ENCODE measurements around the gene FRYL. TPM values are rescaled to one million over a fixed set of nuclear protein-coding genes. Genes with fewer than 3 reads are reported as not detected.

FRYL gene
- total RNA-seq, 1 experiment from 2014 or later = 43.1 TPM

- ChIA-PET CTCF (no interaction called here), POLR2A (ENCODE audit: low non-redundant PET) (no interaction called here)
- BruUV-seq (replicated peaks) = no TSS peak
- no peak for TF ChIP-seq CTCF (conservative IDR thresholded peaks at IDR 0.05; ENCODE audit: low read depth, low read length)
- no peak for TF ChIP-seq EZH2 (IDR thresholded peaks at IDR 0.05; ENCODE audit: borderline replicate concordance, low read depth, low read length, poor library complexity, severe bottlenecking)
- H3K9me3 ChIP-seq (ENCODE audit: low read depth, low read length, poor library complexity, severe bottlenecking) = no peaks in the 10 kb centered on the region
- peaks cover 4% of the 10 kb centered on the region for H3K4me1 ChIP-seq (ENCODE audit: insufficient read depth, low read length, poor library complexity, severe bottlenecking)
- DNase-seq (ENCODE audit: low spot score) = no peak
- H3K27me3 ChIP-seq (replicated peaks; ENCODE audit: insufficient read depth, low read depth, low read length, poor library complexity) = peaks cover 17% of the 10 kb centered on the region
- intact Hi-C loops (cut with micrococcal nuclease; ENCODE audit: unreplicated experiment) = no loop called here
- H3K27ac ChIP-seq (ENCODE audit: low read depth, low read length, poor library complexity, severe bottlenecking) = no peak overlapping the region
- H3K36me3 ChIP-seq (ENCODE audit: insufficient read depth, low read length, poor library complexity, severe bottlenecking) = no peaks in the 10 kb centered on the region
- no peak overlapping the region for H3K4me3 ChIP-seq (ENCODE audit: low read depth, low read length, poor library complexity, severe bottlenecking)
Measured at GRCh38 chr4:48490680-48491513, 289.2 kb downstream of the FRYL start.

GRCh38 chr4:48490012-48490679, 289.9 kb downstream of the FRYL start, which contains the start of gene ZAR1:
Gene ZAR1 (plus strand): TSS chr4:48490252. CDS start chr4:48490292, 40 bp downstream.
- DNase-seq (ENCODE audit: low spot score) = no peak
- ChIA-PET CTCF (no interaction called here), POLR2A (ENCODE audit: low non-redundant PET) (interaction anchor here (0.5 kb wide), 1 partner anchor 70 kb away, joined by 4 read pairs; no protein-coding TSS in a partner anchor)
- Histone ChIP-seq H3K36me3 (ENCODE audit: insufficient read depth, low read length, poor library complexity, severe bottlenecking) (no peaks in the 10 kb centered on the region), H3K9me3 (ENCODE audit: low read depth, low read length, poor library complexity, severe bottlenecking) (no peaks in the 10 kb centered on the region), H3K4me1 (ENCODE audit: insufficient read depth, low read length, poor library complexity, severe bottlenecking) (peaks cover 4% of the 10 kb centered on the region), H3K27ac (ENCODE audit: low read depth, low read length, poor library complexity, severe bottlenecking) (no peak within 1 kb of the TSS), H3K27me3 (replicated peaks; ENCODE audit: insufficient read depth, low read depth, low read length, poor library complexity) (peaks cover 17% of the 10 kb centered on the region), H3K4me3 (ENCODE audit: low read depth, low read length, poor library complexity, severe bottlenecking) (peak within 1 kb of the TSS; percentile 26)
- TF ChIP-seq CTCF (conservative IDR thresholded peaks at IDR 0.05; ENCODE audit: low read depth, low read length) (no peak), EZH2 (IDR thresholded peaks at IDR 0.05; ENCODE audit: borderline replicate concordance, low read depth, low read length, poor library complexity, severe bottlenecking) (peak; percentile 58)
- BruUV-seq (replicated peaks) = no TSS peak
- intact Hi-C loops (cut with micrococcal nuclease; ENCODE audit: unreplicated experiment) = no loop called here

DNA sequence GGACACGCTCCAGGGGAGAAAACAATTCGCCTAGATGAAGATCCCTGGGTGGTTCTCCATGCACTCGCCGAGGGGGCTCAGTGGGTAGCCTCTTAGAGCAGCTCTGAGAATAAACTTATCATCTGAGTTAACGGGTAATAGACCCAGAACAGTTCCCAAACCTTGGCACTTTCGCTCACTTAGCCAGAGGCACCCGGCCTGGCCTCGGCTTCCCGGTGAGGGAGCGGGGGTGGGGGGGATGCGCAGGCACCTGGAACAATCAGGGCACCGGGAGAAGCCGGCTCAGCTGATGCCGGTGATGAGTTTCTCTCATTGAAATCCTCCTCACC, 290.4 kb downstream of the FRYL start:
- ChIA-PET CTCF (no interaction called here), POLR2A (ENCODE audit: low non-redundant PET) (no interaction called here)
- no peak overlapping the region for H3K27ac ChIP-seq (ENCODE audit: low read depth, low read length, poor library complexity, severe bottlenecking)
- H3K27me3 ChIP-seq (replicated peaks; ENCODE audit: insufficient read depth, low read depth, low read length, poor library complexity) = peaks cover 17% of the 10 kb centered on the region
- intact Hi-C loops (cut with micrococcal nuclease; ENCODE audit: unreplicated experiment) = no loop called here
- BruUV-seq (replicated peaks) = no TSS peak
- no peak overlapping the region for H3K4me3 ChIP-seq (ENCODE audit: low read depth, low read length, poor library complexity, severe bottlenecking)
- H3K9me3 ChIP-seq (ENCODE audit: low read depth, low read length, poor library complexity, severe bottlenecking) = no peaks in the 10 kb centered on the region
- H3K36me3 ChIP-seq (ENCODE audit: insufficient read depth, low read length, poor library complexity, severe bottlenecking) = no peaks in the 10 kb centered on the region
- peaks cover 4% of the 10 kb centered on the region for H3K4me1 ChIP-seq (ENCODE audit: insufficient read depth, low read length, poor library complexity, severe bottlenecking)
- no peak for DNase-seq (ENCODE audit: low spot score)
- TF ChIP-seq EZH2 (IDR thresholded peaks at IDR 0.05; ENCODE audit: borderline replicate concordance, low read depth, low read length, poor library complexity, severe bottlenecking) (no peak), CTCF (conservative IDR thresholded peaks at IDR 0.05; ENCODE audit: low read depth, low read length) (no peak)

Data from A673 (cell line).